Measurements from ENCODE around the gene TMEM252.

Gene TMEM252

DNA sequence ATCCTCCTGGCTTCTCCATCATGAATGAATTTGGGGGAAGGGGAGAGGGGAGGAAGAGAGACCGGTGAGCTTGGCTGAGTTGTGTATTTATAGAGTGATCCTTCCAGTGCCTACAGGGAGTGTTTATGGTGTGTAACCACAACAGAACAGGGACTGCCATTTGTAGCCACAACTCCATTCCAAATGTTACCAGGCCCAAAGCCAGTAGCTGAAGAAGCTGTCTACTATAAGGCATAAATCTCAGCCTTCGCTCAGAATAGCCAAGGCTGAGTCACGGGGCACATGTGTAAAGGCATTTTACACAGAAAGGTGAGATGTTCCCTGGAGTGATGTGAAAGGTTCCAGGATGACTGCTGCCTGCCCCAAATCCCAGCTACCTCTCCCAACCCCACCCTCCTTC lies 2.5 kb downstream of the TMEM252 start:
- DNase-seq, result no peak

DNA sequence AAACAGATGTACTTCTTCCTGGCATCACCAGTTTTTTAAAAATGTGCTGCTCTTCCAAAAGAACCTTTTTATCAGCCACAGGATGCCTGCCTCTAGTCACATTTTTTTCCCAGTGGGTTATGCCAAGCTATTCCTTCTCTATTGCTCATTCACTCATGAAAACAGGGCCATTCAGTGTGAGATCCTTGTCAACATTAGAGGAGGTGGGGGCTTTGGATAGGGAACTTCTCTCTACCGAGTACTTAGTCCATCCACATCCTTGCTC lies 3.1 kb downstream of the TMEM252 start:
- DNase-seq, result no peak

- DNase-seq, result no peak
Observed at GRCh38 chr9:68536876-68537615, 3.6 kb downstream of the TMEM252 start.

GRCh38 chr9:68533678-68534077 lies 7.0 kb downstream of the TMEM252 start:
- DNase-seq, result no peak

DNA sequence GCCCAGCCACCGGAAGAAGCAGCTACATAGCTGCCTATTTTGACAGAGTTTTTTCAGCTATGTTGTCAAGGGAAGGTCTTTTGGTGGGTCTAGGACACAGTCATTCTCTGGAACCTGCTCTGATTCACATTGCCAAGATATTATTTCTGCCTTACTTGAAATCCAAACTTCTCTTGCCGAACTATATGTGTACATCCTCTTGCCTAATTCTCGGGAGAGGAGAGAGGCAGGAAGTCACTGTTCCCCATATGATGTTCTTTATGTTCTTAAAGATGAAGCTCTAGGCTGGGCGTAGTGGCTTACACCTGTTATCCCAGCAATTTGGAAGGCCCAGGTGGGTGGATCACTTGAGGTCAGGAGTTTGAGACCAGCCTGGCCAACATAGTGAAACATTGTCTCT lies 8.6 kb downstream of the TMEM252 start:
- no peak for DNase-seq

DNA sequence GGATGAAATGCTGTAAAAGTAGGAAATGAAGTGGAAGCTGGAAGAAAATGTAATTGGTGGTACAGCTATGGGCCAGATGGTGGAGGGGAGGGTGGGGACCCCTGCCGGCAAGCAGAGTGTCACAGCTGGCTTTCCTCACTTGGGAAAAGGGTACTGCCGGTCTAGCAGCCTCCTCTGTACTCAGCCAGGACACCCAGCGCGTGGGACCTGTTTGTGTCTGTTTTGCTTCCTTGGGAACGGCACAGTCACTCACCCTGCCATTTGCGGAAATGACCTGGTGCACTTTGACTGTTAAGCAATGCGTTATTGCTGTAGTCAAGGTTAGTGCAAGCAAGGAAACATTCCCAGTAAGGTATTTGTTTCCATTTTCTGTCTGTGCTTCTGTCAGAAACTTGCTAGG lies 10.1 kb downstream of the TMEM252 start:
- DNase-seq, result no peak

- no peak for DNase-seq
Observed at GRCh38 chr9:68523367-68523936, 17.2 kb downstream of the TMEM252 start.

- DNase-seq, result no peak
Observed at GRCh38 chr9:68522954-68523353, 17.7 kb downstream of the TMEM252 start.

DNA sequence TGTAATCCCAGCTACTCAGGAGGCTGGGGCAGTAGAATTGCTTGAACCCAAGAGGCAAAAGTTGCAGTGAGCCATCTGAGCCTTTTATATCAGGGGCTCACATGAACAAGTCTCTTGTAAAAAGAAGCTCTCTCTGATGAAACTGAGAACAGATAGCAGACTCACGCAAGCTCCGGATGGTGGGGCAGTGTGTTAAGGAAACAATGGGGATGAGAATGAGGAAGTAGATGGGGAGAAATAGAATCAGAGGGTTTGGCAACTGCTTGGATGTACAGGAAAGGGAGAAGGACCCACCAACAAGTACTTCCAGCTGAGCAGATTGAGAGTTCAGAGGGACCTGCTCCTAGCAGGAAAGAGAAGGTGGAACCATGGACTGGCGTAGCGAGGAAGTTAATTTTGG lies 18.6 kb downstream of the TMEM252 start:
- no peak for DNase-seq

DNA sequence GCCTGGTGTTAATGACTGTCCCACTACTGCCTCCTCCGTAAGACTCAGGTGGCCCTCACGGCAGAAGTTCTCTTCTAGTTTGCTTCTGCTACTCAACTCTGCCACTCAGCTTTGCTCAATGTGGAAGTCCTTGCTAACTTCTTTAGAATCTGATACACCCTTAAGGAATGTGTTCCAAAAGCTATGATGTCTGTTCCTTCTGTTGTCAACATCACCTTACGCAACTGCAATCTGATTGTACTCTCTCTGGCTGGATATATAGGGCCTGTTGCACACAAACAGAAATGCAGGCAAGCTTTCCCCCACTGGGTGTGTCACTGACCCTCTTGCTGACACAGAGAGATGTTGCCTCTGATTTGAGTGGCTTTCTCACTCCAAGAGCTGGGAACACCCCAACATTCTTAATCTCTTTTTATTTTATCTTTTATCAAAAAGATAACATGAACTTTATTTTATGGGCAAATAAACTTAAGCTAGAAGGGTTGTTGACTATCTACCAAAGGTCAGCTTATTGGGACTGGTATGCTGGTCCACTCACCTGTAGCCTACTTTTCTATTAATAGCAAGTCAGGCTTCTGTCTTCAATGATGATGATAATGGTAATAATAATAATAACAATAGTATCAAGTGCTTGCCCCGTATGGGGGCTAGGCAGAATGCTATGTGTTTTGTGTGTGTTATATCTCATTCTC lies 25.2 kb downstream of the TMEM252 start:
- DNase-seq, result no peak

GRCh38 chr9:68513981-68514380 lies 26.7 kb downstream of the TMEM252 start:
- no peak for DNase-seq

DNA sequence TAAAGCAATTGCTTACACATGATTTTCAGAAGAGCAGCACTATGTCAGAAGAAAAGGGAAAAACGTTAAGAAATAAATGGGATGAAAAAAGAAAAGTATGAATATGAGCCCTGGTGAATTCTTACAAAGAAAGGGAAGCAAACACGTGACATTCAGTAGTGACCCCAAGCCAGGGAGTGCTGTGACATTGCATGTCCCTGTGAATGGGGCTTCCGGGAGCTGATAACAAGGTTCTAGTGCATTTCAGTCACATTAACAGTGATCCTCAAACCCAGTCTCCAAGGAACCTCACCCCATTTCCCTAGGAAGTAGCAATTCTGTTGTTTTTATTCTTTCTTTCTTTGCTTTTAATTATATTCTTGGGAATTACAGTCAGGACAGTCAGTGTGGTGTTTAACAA lies 27.3 kb downstream of the TMEM252 start:
- no peak for DNase-seq

GRCh38 chr9:68509689-68510088 lies 31.0 kb downstream of the TMEM252 start:
- DNase-seq, result no peak

DNA sequence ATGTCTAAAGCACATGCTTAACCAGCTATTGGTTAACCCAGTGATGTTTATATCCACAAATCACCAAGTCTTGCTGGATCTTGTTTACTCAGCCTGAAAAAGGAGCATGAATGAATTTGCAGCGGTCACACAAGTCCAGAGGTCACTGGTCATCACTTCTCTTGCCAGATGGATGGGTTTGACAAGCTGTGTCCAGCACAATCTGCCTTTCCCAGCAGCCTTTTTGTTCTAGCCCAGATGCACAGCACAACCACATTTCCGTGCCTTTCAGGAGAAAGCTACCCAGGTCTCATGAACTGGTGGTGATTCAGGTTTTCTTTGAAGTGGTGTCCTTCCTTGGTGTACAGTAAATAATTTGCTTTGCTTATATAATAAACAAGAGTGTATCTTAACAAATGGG lies 32.1 kb downstream of the TMEM252 start:
- DNase-seq, result no peak

- no peak for DNase-seq
Observed at GRCh38 chr9:68507806-68508145, 32.9 kb downstream of the TMEM252 start.

DNA sequence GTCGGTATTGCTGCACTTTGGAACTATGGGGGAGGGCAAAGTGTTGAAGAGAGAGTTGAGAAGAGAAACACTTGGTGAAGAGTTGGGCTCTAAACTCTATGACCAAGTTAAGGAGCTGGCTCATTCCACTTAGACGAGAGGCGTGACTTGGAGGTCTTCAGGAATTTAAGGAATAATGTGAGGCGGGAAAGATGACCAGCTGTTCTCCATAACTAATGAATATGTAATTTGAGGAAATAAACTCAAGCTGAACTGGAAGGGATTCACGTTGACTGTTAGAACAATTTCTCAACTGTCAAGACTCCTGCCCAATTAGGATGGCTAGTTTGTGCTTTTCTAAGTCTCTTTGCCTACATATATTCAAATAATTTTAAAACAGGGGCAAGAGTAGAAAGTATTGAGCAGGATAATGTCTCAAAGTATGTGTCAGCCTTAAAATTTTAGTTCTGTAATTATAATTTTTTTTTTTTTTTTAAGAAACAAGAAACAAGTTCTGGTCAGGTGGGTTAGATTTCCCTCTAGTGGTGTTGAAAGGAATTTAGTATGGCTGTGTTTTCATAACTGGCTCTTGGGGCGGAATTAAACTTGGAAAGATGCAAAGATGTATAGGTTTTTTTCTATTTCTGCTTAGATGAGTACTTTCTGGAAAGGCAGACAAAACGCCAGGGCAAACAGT lies 33.4 kb downstream of the TMEM252 start:
- no peak for DNase-seq

- DNase-seq, result no peak
Observed at GRCh38 chr9:68506551-68506950, 34.1 kb downstream of the TMEM252 start.

DNA sequence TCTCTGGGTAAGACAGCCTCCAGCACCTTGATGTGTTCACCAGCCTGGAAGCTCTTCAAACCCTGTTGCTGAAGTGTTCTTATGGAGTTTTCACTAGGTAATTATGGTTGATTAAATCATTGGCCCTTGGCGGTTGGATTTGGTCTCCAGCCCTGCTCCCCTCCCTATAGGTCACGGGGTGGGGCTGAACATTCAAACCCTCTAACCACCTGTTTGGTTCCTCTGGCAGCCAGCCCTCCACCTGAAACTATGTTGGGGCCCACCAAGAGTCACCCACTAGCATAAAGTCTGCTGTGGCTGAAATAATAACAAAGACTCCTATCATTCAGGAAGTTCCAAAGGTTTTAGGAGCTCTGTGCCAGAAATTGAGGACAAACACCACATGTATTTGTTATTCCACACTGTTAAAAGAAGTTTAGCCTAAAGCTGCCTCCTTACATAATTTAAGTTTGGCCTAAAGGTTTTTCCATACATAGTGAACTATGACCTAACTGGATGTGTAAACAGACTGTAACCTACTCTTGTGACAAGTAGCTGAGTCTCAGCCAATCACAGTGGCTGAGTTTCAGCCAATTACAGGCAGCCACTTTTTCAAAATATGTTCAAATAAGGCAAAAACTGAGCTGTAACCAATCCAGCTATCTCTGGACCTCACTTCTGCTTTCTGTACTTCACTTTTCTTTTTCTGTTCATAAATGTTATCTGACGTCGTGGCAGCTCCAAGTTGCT lies 34.8 kb downstream of the TMEM252 start:
- no peak for DNase-seq

- no peak for DNase-seq
Observed at GRCh38 chr9:68502279-68502678, 38.4 kb downstream of the TMEM252 start.

GRCh38 chr9:68500457-68501381 lies 40.0 kb downstream of the TMEM252 start:
- no peak for DNase-seq

GRCh38 chr9:68498816-68499215 lies 41.9 kb downstream of the TMEM252 start:
- DNase-seq, result no peak

DNA sequence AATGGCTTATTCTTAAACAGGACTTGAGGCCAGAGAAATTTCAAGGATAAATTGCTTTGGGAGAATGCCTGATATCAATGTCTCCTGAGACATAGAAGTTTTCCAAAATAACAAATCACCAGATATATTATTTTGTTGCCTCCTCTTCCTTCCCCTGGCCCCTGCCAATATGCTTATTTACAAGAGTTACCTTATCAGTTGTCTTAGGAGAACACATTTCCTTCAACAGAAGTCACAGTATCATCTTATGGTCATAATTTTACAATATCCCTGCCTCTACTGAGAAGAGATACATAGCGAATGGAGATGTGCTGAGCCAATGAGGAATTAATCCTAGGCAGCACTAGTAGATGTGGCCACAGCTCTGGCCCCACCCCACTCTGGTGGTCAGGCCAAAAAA lies 43.1 kb downstream of the TMEM252 start:
- no peak for DNase-seq
